Mucosa of stomach (tissue), 1 donor: ENCODE measurements around the gene ADK.
"Not testable (repeated sequence)": the region's sequence is repeated elsewhere in the genome, so short reads cannot be mapped to it uniquely, and the experiment has no call there.

Source experiments
- H3K27me3 ChIP-seq: one replicate; pipeline ENCODE4 v1.7.0; 2013; ENCODE audit warnings: mild to moderate bottlenecking, low read length; ENCODE audit not compliant: control insufficient read depth, insufficient read depth
- H3K36me3 ChIP-seq: one replicate; pipeline ENCODE4 v1.7.0; 2013; ENCODE audit warnings: low read length; ENCODE audit not compliant: control insufficient read depth, insufficient read depth
- H3K4me1 ChIP-seq: one replicate; pipeline ENCODE4 v1.7.0; 2013; ENCODE audit warnings: mild to moderate bottlenecking, low read length; ENCODE audit not compliant: control insufficient read depth, insufficient read depth
- H3K4me3 ChIP-seq: one replicate; pipeline ENCODE4 v1.7.0; 2013; ENCODE audit warnings: low read length
- H3K9ac ChIP-seq: one replicate; pipeline ENCODE4 v1.7.0; 2013; ENCODE audit warnings: mild to moderate bottlenecking, low read length, moderate library complexity
- H3K9me3 ChIP-seq: one replicate; pipeline ENCODE4 v1.7.0; 2013; ENCODE audit warnings: mild to moderate bottlenecking, low read length, moderate library complexity; ENCODE audit not compliant: control insufficient read depth
- donor health status: Pancreatic carcinoma.

The ADK gene

GRCh38 chr10:74174521-74174920 is 23.5 kb downstream of the ADK start:
- no peaks in the 10 kb centered on the region for H3K4me1 ChIP-seq
- no peaks in the 10 kb centered on the region for H3K9me3 ChIP-seq
- no peak overlapping the region for H3K9ac ChIP-seq
- H3K27me3 ChIP-seq: no peaks in the 10 kb centered on the region
- no peaks in the 10 kb centered on the region for H3K36me3 ChIP-seq
- no peak overlapping the region for H3K4me3 ChIP-seq

- Histone ChIP-seq H3K27me3 (no peaks in the 10 kb centered on the region), H3K36me3 (no peaks in the 10 kb centered on the region), H3K9ac (peak overlapping the region; percentile 95), H3K4me1 (no peaks in the 10 kb centered on the region), H3K4me3 (peak overlapping the region; percentile 68), H3K9me3 (no peaks in the 10 kb centered on the region)
Measured at GRCh38 chr10:74175510-74176379, 24.7 kb downstream of the ADK start.

- Histone ChIP-seq H3K9ac (peak overlapping the region; percentile 95), H3K36me3 (no peaks in the 10 kb centered on the region), H3K4me1 (no peaks in the 10 kb centered on the region), H3K27me3 (no peaks in the 10 kb centered on the region), H3K9me3 (no peaks in the 10 kb centered on the region), H3K4me3 (peak overlapping the region; percentile 68)
Measured at GRCh38 chr10:74176380-74177139, 25.5 kb downstream of the ADK start.

- Histone ChIP-seq H3K4me3 (peak overlapping the region; percentile 68), H3K9me3 (no peaks in the 10 kb centered on the region), H3K27me3 (no peaks in the 10 kb centered on the region), H3K36me3 (no peaks in the 10 kb centered on the region), H3K4me1 (no peaks in the 10 kb centered on the region), H3K9ac (peak overlapping the region; percentile 95)
Measured at GRCh38 chr10:74177140-74177677, 26.2 kb downstream of the ADK start.

- Histone ChIP-seq H3K9ac (no peak overlapping the region), H3K4me3 (no peak overlapping the region), H3K27me3 (no peaks in the 10 kb centered on the region), H3K4me1 (no peaks in the 10 kb centered on the region), H3K9me3 (no peaks in the 10 kb centered on the region), H3K36me3 (no peaks in the 10 kb centered on the region)
Measured at GRCh38 chr10:74178042-74178791, 27.2 kb downstream of the ADK start.

GRCh38 chr10:74179111-74179710 is 28.2 kb downstream of the ADK start:
- no peak overlapping the region for H3K9ac ChIP-seq
- no peaks in the 10 kb centered on the region for H3K4me1 ChIP-seq
- H3K4me3 ChIP-seq: no peak overlapping the region
- H3K36me3 ChIP-seq: no peaks in the 10 kb centered on the region
- no peaks in the 10 kb centered on the region for H3K9me3 ChIP-seq
- no peaks in the 10 kb centered on the region for H3K27me3 ChIP-seq

- H3K4me1 ChIP-seq: no peaks in the 10 kb centered on the region
- H3K4me3 ChIP-seq: no peak overlapping the region
- H3K27me3 ChIP-seq: no peaks in the 10 kb centered on the region
- H3K9ac ChIP-seq: no peak overlapping the region
- H3K9me3 ChIP-seq: no peaks in the 10 kb centered on the region
- H3K36me3 ChIP-seq: no peaks in the 10 kb centered on the region
Measured at GRCh38 chr10:74186678-74187077, 35.7 kb downstream of the ADK start.

GRCh38 chr10:74187237-74187636 is 36.2 kb downstream of the ADK start:
- Histone ChIP-seq H3K27me3 (no peaks in the 10 kb centered on the region), H3K4me1 (no peaks in the 10 kb centered on the region), H3K36me3 (no peaks in the 10 kb centered on the region), H3K4me3 (no peak overlapping the region), H3K9ac (no peak overlapping the region), H3K9me3 (no peaks in the 10 kb centered on the region)

GRCh38 chr10:74188617-74189016 is 37.6 kb downstream of the ADK start:
- not testable (repeated sequence) for H3K4me3 ChIP-seq, H3K36me3 ChIP-seq, H3K4me1 ChIP-seq, H3K27me3 ChIP-seq, H3K9ac ChIP-seq, H3K9me3 ChIP-seq

- H3K9ac ChIP-seq: peak overlapping the region; percentile 26
- H3K4me3 ChIP-seq: no peak overlapping the region
- no peaks in the 10 kb centered on the region for H3K36me3 ChIP-seq
- no peaks in the 10 kb centered on the region for H3K4me1 ChIP-seq
- H3K27me3 ChIP-seq: no peaks in the 10 kb centered on the region
- H3K9me3 ChIP-seq: no peaks in the 10 kb centered on the region
Measured at GRCh38 chr10:74189999-74190421, 39.0 kb downstream of the ADK start.

GRCh38 chr10:74190494-74190893 is 39.5 kb downstream of the ADK start:
- Histone ChIP-seq H3K27me3 (no peaks in the 10 kb centered on the region), H3K9ac (peak overlapping the region; percentile 26), H3K9me3 (no peaks in the 10 kb centered on the region), H3K36me3 (no peaks in the 10 kb centered on the region), H3K4me3 (no peak overlapping the region), H3K4me1 (no peaks in the 10 kb centered on the region)
